ENCODE measurements around the gene ERMARD.

DNA sequence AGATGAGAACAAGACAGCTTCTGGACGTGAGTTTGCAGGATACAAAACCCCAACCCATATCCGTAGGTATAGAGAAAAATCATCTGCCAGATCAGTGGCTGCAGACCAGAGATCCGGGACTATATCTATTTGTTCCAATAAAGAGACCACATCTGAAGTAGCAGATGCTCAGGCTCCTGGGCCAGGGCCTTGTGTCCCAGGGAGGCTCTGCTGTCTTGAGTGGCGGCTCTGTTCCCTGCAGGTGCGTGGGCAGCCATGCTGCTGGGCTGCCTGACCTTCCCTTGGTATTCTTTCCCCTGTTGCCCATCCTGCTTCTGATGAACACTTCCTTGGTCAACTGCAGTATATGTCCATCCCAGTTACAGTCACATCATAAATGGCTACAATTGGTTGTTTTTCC lies 34.9 kb downstream of the ERMARD start:
- TF ChIP-seq, protein P1, sequence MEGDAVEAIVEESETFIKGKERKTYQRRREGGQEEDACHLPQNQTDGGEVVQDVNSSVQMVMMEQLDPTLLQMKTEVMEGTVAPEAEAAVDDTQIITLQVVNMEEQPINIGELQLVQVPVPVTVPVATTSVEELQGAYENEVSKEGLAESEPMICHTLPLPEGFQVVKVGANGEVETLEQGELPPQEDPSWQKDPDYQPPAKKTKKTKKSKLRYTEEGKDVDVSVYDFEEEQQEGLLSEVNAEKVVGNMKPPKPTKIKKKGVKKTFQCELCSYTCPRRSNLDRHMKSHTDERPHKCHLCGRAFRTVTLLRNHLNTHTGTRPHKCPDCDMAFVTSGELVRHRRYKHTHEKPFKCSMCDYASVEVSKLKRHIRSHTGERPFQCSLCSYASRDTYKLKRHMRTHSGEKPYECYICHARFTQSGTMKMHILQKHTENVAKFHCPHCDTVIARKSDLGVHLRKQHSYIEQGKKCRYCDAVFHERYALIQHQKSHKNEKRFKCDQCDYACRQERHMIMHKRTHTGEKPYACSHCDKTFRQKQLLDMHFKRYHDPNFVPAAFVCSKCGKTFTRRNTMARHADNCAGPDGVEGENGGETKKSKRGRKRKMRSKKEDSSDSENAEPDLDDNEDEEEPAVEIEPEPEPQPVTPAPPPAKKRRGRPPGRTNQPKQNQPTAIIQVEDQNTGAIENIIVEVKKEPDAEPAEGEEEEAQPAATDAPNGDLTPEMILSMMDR (IDR thresholded peaks at IDR 0.05), result no peak
- TF ChIP-seq POLR2AphosphoS5 (IDR thresholded peaks at IDR 0.05), result no peak
- no peak for TF ChIP-seq POLR2A (IDR thresholded peaks at IDR 0.05)

Data from gastroesophageal sphincter (tissue), 3 donors.